ENCODE data around the gene SESN1. TPM values are rescaled to one million over a fixed set of nuclear protein-coding genes. Genes with fewer than 3 reads are reported as not detected.

SESN1 gene
- total RNA-seq, 4 donors from 2014 or later = 50.8 to 80.5 (median 78.0) TPM

- Histone ChIP-seq H3K4me3 (no peak overlapping the region), H3K36me3 (no peaks in the 10 kb centered on the region), H3K4me1 (peaks cover 3 to 74% (median 11%) of the 10 kb centered on the region in 3 donors), H3K9me3 (no peaks in the 10 kb centered on the region), H3K27me3 (no peaks in the 10 kb centered on the region), H3K27ac (no peak overlapping the region)
- TF ChIP-seq POLR2A (IDR thresholded peaks at IDR 0.05) (no peak), CTCF (IDR thresholded peaks at IDR 0.05) (no peak), POLR2AphosphoS5 (IDR thresholded peaks at IDR 0.05) (no peak), EP300 (IDR thresholded peaks at IDR 0.05) (no peak)
- no peak for ATAC-seq
Observed at GRCh38 chr6:109052018-109052651, 42.5 kb downstream of the SESN1 start.

GRCh38 chr6:109051301-109052017 lies 43.2 kb downstream of the SESN1 start:
- 92 to 100% methylated on average over 1 of the region's 1 CpG for WGBS, 2 donors (ENCODE audit: low coverage in 1 of 2)
- Histone ChIP-seq H3K4me3 (no peak overlapping the region), H3K27ac (no peak overlapping the region), H3K27me3 (no peaks in the 10 kb centered on the region), H3K4me1 (peaks cover 3 to 67% (median 7%) of the 10 kb centered on the region in 3 donors), H3K36me3 (no peaks in the 10 kb centered on the region), H3K9me3 (no peaks in the 10 kb centered on the region)
- no peak for ATAC-seq
- TF ChIP-seq POLR2A (IDR thresholded peaks at IDR 0.05) = no peak
- no peak for TF ChIP-seq EP300 (IDR thresholded peaks at IDR 0.05)
- no peak for TF ChIP-seq POLR2AphosphoS5 (IDR thresholded peaks at IDR 0.05)
- no peak for TF ChIP-seq CTCF (IDR thresholded peaks at IDR 0.05)

GRCh38 chr6:109050447-109051102 lies 44.1 kb downstream of the SESN1 start:
- Histone ChIP-seq H3K4me3 (no peak overlapping the region), H3K4me1 (peaks cover 0 to 58% (median 6%) of the 10 kb centered on the region in 3 donors), H3K27me3 (no peaks in the 10 kb centered on the region), H3K9me3 (no peaks in the 10 kb centered on the region), H3K27ac (no peak overlapping the region), H3K36me3 (no peaks in the 10 kb centered on the region)
- WGBS, 2 donors (ENCODE audit: low coverage in 1 of 2) = 20 to 42% methylated on average over 1 of the region's 1 CpG
- TF ChIP-seq POLR2AphosphoS5 (IDR thresholded peaks at IDR 0.05) = no peak
- TF ChIP-seq POLR2A (IDR thresholded peaks at IDR 0.05) = no peak
- TF ChIP-seq CTCF (IDR thresholded peaks at IDR 0.05) = no peak
- no peak for TF ChIP-seq EP300 (IDR thresholded peaks at IDR 0.05)
- no peak for ATAC-seq

- H3K36me3 ChIP-seq = no peaks in the 10 kb centered on the region
- no peak overlapping the region for H3K4me3 ChIP-seq
- H3K27me3 ChIP-seq = no peaks in the 10 kb centered on the region
- no peak for ATAC-seq
- TF ChIP-seq EP300 (IDR thresholded peaks at IDR 0.05) = no peak
- TF ChIP-seq POLR2AphosphoS5 (IDR thresholded peaks at IDR 0.05) = no peak
- TF ChIP-seq CTCF (IDR thresholded peaks at IDR 0.05) = no peak
- TF ChIP-seq POLR2A (IDR thresholded peaks at IDR 0.05) = no peak
- H3K4me1 ChIP-seq = peaks cover 0 to 53% (median 6%) of the 10 kb centered on the region in 3 donors
- 92 to 100% methylated on average over 1 to 2 of the region's 2 CpGs for WGBS, 2 donors (ENCODE audit: low coverage in 1 of 2)
- H3K27ac ChIP-seq = no peak overlapping the region
- no peaks in the 10 kb centered on the region for H3K9me3 ChIP-seq
Observed at GRCh38 chr6:109050012-109050411, 44.6 kb downstream of the SESN1 start.
